ENCODE measurements around the gene TCEAL8.
"Not testable (repeated sequence)": the region's sequence is repeated elsewhere in the genome, so short reads cannot be mapped to it uniquely, and the experiment has no call there.

TCEAL8 gene

GRCh38 chrX:103240155-103240554 lies 14.8 kb downstream of the TCEAL8 start:
- no peak for DNase-seq
- TF ChIP-seq GATA1 (IDR thresholded peaks at IDR 0.05; ENCODE audit: low read depth, low read length) (no peak), POLR2A (IDR thresholded peaks at IDR 0.05; ENCODE audit: low read length) (no peak)

DNA sequence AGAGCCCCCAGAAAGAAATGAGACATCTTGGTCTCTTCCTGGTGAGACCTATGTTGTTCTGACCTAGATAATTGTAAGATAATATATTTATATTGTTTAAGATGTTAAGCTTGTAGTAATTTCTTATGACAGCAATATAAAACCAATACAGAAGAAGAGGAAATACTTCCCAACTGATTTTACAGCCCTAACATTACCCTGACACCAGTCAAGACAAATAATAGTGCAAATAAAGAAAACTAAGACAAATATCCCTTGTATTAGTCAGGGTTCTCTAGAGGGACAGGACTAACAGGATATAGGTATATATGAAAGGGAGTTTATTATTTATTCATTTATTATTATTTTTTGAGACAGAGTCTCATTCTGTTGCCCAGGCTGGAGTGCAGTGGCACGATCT lies 18.7 kb downstream of the TCEAL8 start:
- no peak for DNase-seq
- no peak for TF ChIP-seq GATA1 (IDR thresholded peaks at IDR 0.05; ENCODE audit: low read depth, low read length)
- TF ChIP-seq POLR2A (IDR thresholded peaks at IDR 0.05; ENCODE audit: low read length) = no peak

GRCh38 chrX:103235608-103236007 lies 19.3 kb downstream of the TCEAL8 start:
- DNase-seq = peak; percentile 3 to 24

DNA sequence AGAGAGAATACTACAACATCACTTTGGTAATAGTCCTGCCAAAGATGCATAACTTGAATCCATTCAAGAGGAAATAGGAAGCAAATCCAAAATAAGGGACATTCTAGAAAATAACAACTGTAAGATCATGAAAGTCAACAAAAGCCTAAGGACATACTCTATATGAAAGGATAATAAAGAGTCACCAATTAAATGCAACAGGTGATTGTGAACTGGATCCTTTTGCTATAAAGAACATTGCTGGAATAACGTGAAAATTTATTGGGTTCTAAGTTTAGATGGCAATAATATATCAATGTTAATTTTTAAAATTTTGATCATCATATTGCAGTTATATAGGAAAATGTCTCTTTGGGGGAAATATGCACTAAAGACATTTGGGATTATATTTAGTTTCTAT lies 20.1 kb downstream of the TCEAL8 start:
- TF ChIP-seq GATA1 (IDR thresholded peaks at IDR 0.05; ENCODE audit: low read depth, low read length) (no peak), POLR2A (IDR thresholded peaks at IDR 0.05; ENCODE audit: low read length) (no peak)
- DNase-seq = no peak

DNA sequence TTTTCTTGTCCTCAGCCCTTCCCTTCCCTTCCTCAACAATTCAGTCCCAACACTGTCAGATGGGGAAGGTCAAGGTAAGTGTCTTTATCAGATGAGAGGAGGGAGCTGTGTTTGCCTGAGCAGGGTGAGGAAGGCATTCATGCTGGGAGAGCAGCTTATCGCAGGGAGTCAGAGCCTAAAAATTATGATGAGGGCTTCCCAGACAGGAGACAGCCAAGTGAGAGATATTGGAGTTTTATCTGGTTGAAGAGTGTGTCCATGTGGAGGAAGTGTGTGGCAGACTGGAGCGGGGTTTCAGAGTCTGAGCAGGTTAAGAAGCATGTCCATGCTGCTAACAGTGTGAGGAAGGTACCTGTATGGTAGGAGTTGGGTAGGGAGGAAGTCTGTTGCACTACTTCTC lies 21.7 kb downstream of the TCEAL8 start:
- DNase-seq = peak; percentile 2 to 3
- TF ChIP-seq GATA1 (IDR thresholded peaks at IDR 0.05; ENCODE audit: low read depth, low read length) = no peak
- TF ChIP-seq POLR2A (IDR thresholded peaks at IDR 0.05; ENCODE audit: low read length) = no peak

DNA sequence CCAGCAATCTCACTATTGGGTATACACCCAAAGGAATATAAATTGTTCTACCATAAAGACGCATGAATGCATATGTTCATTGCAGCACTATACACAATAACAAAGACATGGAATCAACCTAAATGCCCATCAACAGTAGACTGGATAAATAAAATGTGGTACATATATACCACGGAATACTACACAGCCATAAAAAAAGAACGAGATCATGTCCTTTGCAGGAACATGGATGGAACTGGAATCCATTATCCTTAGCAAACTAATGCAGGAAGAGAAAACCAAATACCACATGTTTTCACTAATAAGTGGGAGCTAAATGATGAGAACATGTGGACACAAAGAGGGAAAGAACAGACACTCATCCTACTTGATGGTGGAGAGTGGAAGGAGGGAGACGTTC lies 29.0 kb downstream of the TCEAL8 start:
- not testable (repeated sequence) for DNase-seq

DNA sequence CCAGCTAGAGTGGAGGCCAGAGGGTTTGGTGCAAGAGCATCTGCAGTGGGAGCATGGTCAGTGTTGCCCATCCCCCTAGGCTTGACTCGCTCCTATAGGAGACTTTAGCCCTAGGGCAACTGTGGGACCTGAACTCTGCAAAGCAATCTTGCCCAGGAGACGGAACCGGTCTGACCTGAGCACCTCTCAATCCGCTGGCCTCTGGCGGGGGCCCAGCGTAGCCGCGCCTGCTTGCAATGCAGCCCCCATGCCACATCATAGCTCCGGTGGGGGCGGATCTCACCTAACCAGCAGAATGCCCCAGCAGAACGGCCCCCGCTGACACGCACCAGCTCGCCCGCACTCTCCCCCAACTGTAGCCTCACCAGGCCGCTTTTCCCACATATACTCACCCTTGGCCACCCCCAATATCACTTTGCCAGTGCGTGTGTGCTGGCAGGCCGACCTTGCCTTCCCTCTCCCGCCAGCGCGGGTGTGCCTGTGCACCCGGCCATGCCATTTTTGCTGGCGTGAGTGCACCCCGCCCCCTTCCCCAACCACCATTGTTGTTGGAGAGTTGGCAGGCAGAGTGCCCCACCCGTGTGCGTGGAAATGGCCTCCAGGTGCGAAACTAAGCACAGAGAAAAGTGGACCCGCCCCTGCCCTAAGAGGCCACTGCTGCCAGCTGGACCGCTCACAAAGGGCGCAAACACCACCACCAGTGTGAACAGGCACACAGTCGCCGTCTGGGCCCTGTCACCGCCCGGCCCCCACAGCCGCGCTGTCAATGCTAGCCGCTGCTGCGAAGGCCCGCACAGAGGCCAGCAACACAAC lies 34.2 kb downstream of the TCEAL8 start:
- DNase-seq = peak in 1 of 2 experiments; percentile 2
- no peak for TF ChIP-seq GATA1 (IDR thresholded peaks at IDR 0.05; ENCODE audit: low read depth, low read length)
- no peak for TF ChIP-seq POLR2A (IDR thresholded peaks at IDR 0.05; ENCODE audit: low read length)

DNA sequence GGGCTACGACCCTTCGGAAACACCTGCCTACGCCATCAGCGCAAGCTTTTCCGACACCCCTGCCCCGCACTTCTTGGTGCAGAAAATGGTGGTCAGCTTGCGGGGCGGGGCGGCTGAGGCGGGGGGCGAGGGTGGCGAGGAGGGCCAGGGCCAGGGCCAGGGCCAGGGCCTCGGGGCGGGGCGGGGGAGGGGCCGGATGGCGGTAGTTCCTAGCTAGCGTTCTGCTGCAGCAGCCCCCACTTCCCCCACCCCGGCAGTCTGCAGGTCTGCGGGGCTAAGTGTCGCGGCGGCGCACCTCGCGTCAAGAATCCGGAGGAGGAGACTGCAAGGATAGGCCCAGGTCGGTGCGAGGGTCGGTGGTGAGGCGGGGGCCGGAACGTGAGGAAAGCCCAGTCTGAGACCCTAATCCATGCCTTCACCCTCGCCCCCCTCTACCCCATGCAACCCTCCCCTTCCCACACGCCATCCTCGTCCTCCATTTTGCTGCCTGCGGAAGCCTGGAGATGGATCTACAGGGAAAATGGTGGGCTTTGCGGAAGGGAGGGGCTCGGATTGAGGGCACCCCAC lies 39.4 kb downstream of the TCEAL8 start:
- peak; percentile 53 to 63 for DNase-seq
- TF ChIP-seq POLR2A (IDR thresholded peaks at IDR 0.05; ENCODE audit: low read length) (no peak), GATA1 (IDR thresholded peaks at IDR 0.05; ENCODE audit: low read depth, low read length) (no peak)

GRCh38 chrX:103214870-103215424 lies 40.0 kb downstream of the TCEAL8 start, which contains the start of gene BEX4:
BEX4 (plus strand) TSS chrX:103215108; CDS start chrX:103216154, 1,046 bp downstream.
- peak; percentile 81 for TF ChIP-seq POLR2A (IDR thresholded peaks at IDR 0.05; ENCODE audit: low read length)
- TF ChIP-seq GATA1 (IDR thresholded peaks at IDR 0.05; ENCODE audit: low read depth, low read length) = no peak
- peak; percentile 86 to 90 for DNase-seq

DNA sequence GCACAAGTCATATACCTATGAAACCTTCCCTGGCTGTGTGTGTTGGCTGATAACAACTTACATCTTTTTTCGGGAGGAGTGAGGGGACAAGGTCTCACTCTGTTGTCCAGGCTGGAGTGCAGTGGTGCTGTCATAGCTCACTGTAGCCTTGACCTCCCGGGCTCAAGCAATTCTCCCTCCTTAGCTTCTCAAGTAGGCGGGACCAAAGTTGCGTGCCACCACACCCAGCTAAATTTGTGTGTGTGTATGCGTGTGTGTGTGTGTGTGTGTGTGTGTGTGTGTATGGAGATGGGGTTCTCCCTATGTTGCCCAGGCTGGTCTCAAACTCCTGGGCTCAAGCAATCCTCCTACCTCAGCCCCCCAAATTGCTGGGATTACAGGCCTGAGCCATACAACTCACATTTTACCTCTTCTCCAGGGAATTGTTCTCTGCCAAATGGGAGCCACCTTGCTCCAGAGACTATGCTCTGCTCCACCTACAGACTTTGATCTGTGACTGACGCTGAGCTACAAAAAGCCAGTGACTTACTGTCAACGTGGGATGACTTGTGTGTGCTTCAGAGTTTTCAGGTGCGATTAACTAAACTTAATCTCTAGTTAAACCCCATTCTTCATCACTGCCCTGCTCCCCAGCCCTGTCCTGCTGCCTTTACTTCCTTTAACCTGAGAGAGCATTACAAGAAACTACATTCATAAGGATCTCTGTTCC lies 42.1 kb downstream of the TCEAL8 start:
- DNase-seq = peak; percentile 32 to 49
- TF ChIP-seq GATA1 (IDR thresholded peaks at IDR 0.05; ENCODE audit: low read depth, low read length) (no peak), POLR2A (IDR thresholded peaks at IDR 0.05; ENCODE audit: low read length) (no peak)

DNA sequence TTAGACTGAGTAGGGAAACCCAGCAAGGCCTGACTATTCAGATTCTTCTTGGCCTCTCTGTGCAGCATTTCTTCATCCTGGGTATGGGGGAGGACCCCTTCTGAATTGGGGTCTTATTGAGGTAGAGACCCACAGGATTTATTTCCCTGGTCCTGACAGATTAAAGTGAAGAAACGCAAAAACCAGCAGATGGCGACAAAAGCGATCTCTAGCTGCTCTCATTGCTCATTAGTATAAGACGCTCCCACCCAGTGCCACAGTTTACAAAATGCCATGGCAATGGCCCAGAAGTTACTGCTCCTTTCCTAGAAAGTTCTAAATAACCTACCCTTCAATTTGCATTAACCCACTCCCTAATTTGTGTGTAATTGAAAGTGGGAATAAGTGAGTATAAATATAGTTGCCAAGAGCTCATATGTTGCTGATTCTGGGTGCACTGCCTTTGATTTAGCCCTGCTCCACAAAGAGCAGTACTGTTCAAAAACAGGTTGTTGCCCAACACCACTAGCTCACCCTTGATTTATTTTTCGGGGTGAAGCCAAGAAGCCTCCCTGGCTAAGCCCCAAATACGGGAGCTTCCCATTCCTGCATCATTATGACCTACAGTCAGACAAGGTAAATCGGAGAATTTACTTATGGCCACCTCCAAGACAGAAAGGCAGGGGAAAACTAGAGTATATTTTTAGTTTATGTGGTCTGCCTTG lies 43.8 kb downstream of the TCEAL8 start:
- TF ChIP-seq POLR2A (IDR thresholded peaks at IDR 0.05; ENCODE audit: low read length) (no peak), GATA1 (IDR thresholded peaks at IDR 0.05; ENCODE audit: low read depth, low read length) (no peak)
- peak; percentile 62 to 77 for DNase-seq

- DNase-seq = no peak
- TF ChIP-seq GATA1 (IDR thresholded peaks at IDR 0.05; ENCODE audit: low read depth, low read length) (no peak), POLR2A (IDR thresholded peaks at IDR 0.05; ENCODE audit: low read length) (no peak)
Observed at GRCh38 chrX:103210056-103210455, 44.9 kb downstream of the TCEAL8 start.

Measured in erythroblast (primary cell).